Ascending aorta (tissue), 2 donors: ENCODE measurements around the gene PPP1CA. TPM values are rescaled to one million over a fixed set of nuclear protein-coding genes. Genes with fewer than 3 reads are reported as not detected.
"Not testable (repeated sequence)": the region's sequence is repeated elsewhere in the genome, so short reads cannot be mapped to it uniquely, and the experiment has no call there.

ENCODE experiments used
- DNase-seq, 2 donors: peaks; one replicate each; pipeline ENCODE4 v3.0.0-alpha.2; 2019; ENCODE audit warnings: low spot score in 2 of 2
- H3K27ac ChIP-seq, 2 donors: fragments of 200-600 bp; sonication (generic); one replicate each; pipeline ENCODE4 v1.5.1; 2016 to 2017; ENCODE audit warnings: mild to moderate bottlenecking in 1 of 2
- H3K27me3 ChIP-seq: fragments of 200-600 bp; sonication (generic); one replicate; pipeline ENCODE4 v1.5.1; 2017
- H3K36me3 ChIP-seq, 2 donors: fragments of 200-600 bp; sonication (generic); one replicate each; pipeline ENCODE4 v1.5.1; 2016
- H3K4me1 ChIP-seq, 2 donors: fragments of 200-600 bp; sonication (generic); one replicate each; pipeline ENCODE4 v1.5.1; 2016 to 2017; ENCODE audit warnings: mild to moderate bottlenecking in 1 of 2
- H3K4me3 ChIP-seq, 2 donors: fragments of 200-600 bp; sonication (generic); one replicate each; pipeline ENCODE4 v1.5.1; 2016 to 2017; ENCODE audit warnings: mild to moderate bottlenecking in 1 of 2
- H3K9me3 ChIP-seq, 2 donors: fragments of 200-600 bp; sonication (generic); one replicate each; pipeline ENCODE4 v1.5.1; 2016
- CTCF ChIP-seq, 3 experiments: fragments of 200-600 bp in 2 of 3; fragments of 450-650 bp in 1 of 3; sonication (generic) in 2 of 3; IDR thresholded peaks; one replicate each; pipeline ENCODE4 v1.5.1; 2016 to 2019; ENCODE audit warnings: antibody characterized with exemption in 3 of 3, mild to moderate bottlenecking in 1 of 3, moderate library complexity in 1 of 3
- intact Hi-C: fragments of 100-400 bp; cut with DNase I; formaldehyde crosslinking; loops from one replicate; pipeline ENCODE4 v1.15.1; 2023
- total RNA-seq: library from RNA; depleted of rRNA; stranded (reverse); fragments of >200 nt; gene quantifications from one replicate; pipeline ENCODE4 v1.1.0, GENCODE V29; 2016

PPP1CA gene
- total RNA-seq, 1 donor from 2014 or later, result 113 TPM

DNA sequence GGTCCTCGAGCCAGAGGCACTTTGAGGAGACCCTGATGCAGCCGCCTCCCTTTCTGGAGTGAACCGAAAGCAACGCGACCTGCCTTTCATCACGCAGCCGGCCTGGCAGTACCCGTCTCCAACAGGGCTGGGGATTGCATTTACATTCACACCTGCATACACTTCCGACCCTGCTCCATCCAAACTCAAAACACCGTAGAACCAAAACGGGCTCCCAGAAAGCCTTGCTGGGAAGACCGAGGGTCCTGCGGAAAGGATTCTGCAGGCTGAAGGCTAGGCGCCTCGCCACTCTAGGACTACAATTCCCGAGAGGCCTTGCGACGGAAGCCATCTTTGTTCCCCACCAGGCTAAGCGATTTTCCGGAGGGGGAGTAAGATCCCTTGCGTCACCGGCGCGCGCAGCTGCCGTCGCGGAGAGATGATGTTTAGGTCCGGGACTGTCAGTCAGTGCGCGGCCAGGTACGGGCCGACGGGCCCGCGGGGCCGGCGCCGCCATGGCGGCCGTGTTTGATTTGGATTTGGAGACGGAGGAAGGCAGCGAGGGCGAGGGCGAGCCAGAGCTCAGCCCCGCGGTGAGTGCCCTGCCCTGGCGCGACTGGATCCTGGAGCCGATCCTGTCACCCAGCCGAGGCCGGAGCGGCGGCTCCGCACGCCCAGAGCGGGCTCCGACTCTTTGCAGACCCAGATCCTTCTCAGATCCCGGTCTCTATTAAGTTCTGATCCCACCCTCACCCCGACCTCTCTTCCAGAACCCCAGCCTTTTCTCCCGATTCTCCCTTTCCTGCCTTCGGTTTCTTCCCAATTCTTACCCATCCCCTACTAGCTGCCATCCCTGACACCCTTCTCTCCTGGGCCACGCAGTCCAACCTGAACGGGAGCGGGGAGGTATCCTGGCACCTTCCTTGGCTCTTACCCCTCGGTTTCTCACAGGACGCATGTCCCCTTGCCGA, 26.7 kb upstream of the PPP1CA start, which contains the start of gene RPS6KB2:
RPS6KB2 (plus strand) TSS at position 443 of the 950 bp plus-strand sequence; CDS start at position 495, 52 bp downstream.
- Histone ChIP-seq H3K36me3 (peaks cover 19 to 30% of the 10 kb centered on the region in 2 donors), H3K4me3 (peak within 1 kb of the TSS; percentile 75 to 94), H3K27ac (peak within 1 kb of the TSS; percentile 86 to 91), H3K9me3 (no peaks in the 10 kb centered on the region), H3K27me3 (no peaks in the 10 kb centered on the region), H3K4me1 (peaks cover 6 to 16% of the 10 kb centered on the region in 2 donors)
- intact Hi-C loops, result loop anchor here (1.0 to 5.0 kb wide), 5 partner anchors 15 to 78 kb away; partner anchors contain the start of genes CORO1B, PPP1CA, RAD9A and TMEM134
- TF ChIP-seq CTCF (IDR thresholded peaks at IDR 0.05), result no peak
- peak; percentile 96 to 99 for DNase-seq

DNA sequence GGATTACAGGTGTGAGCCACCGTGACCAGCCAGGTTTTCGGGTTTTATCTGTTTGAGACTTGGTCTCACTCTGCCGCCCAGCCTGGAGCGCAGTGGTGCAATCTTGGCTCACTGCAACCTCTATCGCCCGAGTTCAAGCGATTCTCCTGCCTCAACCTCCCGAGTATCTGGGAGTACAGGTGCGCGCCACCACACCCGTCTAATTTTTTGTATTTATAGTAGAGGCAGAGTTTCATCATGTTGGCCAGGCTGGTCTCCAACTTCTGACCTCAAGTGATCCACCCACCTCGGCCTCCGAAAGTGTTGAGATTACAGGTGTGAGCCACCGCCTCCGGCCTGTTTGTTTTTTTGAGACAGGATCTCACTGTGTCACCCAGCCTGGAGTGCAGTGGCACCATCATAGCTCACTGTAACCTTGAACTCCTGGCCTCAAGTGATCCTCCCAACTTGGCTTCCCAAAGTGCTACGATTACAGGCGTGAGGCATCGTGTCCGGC, 25.8 kb upstream of the PPP1CA start:
- DNase-seq, H3K9me3 ChIP-seq, H3K27me3 ChIP-seq: not testable (repeated sequence)
- Histone ChIP-seq H3K4me3 (peak overlapping the region; percentile 75 to 94), H3K27ac (peak overlapping the region; percentile 61 to 80), H3K4me1 (peaks cover 6 to 16% of the 10 kb centered on the region in 2 donors), H3K36me3 (peaks cover 10 to 21% of the 10 kb centered on the region in 2 donors)
- intact Hi-C loops, result loop anchor here (5.0 kb wide), 1 partner anchor 35 kb away; the partner anchor contains the start of gene RAD9A

DNA sequence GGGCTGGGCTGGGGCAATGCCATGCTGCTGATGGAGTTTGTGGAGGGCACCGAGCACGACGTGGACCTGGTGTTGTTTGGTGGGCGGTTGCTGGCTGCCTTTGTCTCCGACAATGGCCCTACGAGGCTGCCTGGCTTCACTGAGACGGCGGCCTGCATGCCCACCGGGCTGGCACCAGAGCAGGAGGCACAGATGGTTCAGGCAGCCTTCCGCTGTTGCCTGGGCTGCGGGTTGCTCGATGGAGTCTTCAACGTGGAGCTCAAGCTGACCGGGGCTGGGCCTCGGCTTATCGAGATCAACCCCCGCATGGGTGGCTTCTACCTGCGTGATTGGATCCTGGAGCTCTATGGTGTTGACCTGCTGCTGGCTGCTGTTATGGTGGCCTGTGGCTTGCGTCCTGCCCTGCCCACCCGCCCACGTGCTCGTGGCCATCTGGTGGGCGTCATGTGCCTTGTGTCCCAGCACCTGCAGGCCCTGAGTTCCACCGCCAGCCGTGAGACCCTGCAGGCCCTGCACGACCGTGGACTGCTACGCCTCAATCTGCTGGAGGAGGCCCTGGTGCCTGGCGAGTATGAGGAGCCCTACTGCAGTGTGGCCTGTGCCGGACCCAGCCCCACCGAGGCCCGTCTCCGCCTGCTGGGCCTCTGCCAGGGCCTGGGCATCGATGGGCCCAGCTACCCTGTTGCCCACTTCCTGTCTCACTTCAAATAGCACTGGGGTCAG, 22.4 kb upstream of the PPP1CA start:
- DNase-seq, result no peak
- Histone ChIP-seq H3K4me1 (peaks cover 9 to 25% of the 10 kb centered on the region in 2 donors), H3K36me3 (no peaks in the 10 kb centered on the region), H3K27ac (no peak overlapping the region), H3K9me3 (no peaks in the 10 kb centered on the region), H3K4me3 (no peak overlapping the region), H3K27me3 (no peaks in the 10 kb centered on the region)
- intact Hi-C loops, result no loop called here
- no peak for TF ChIP-seq CTCF (IDR thresholded peaks at IDR 0.05)

DNA sequence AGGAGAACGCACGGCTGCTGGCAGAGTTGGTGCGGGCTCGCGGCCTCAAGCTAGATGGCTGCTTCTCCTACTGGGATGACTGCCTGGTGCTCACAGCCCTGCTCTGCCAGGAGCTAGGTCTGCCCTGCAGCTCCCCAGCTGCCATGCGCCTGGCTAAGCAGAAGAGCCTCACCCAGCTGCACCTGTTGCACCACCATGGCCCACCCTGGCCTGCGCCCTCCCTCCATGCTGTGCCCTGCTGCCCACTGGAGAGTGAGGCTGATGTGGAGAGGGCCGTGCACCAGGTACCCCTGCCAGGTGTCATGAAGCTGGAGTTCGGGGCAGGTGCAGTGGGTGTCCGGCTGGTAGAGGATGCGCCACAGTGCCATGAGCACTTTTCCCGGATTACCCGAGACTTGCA, 21.8 kb upstream of the PPP1CA start:
- no peak for TF ChIP-seq CTCF (IDR thresholded peaks at IDR 0.05)
- no peak for DNase-seq
- H3K4me3 ChIP-seq, result no peak overlapping the region
- no peaks in the 10 kb centered on the region for H3K36me3 ChIP-seq
- no peaks in the 10 kb centered on the region for H3K9me3 ChIP-seq
- peaks cover 9 to 28% of the 10 kb centered on the region in 2 donors for H3K4me1 ChIP-seq
- intact Hi-C loops, result no loop called here
- H3K27ac ChIP-seq, result no peak overlapping the region
- H3K27me3 ChIP-seq, result no peaks in the 10 kb centered on the region

GRCh38 chr11:67422891-67423290, 21.2 kb upstream of the PPP1CA start:
- no peak for DNase-seq
- Histone ChIP-seq H3K4me3 (no peak overlapping the region), H3K27me3 (no peaks in the 10 kb centered on the region), H3K27ac (no peak overlapping the region), H3K36me3 (no peaks in the 10 kb centered on the region), H3K9me3 (no peaks in the 10 kb centered on the region), H3K4me1 (peaks cover 9 to 33% of the 10 kb centered on the region in 2 donors)
- no peak for TF ChIP-seq CTCF (IDR thresholded peaks at IDR 0.05)
- intact Hi-C loops, result no loop called here
